Endometrial microvascular endothelial cells (primary cell): ENCODE measurements around the gene WWC1. TPM values are rescaled to one million over a fixed set of nuclear protein-coding genes. Genes with fewer than 3 reads are reported as not detected.
"Not testable (repeated sequence)": the region's sequence is repeated elsewhere in the genome, so short reads cannot be mapped to it uniquely, and the experiment has no call there.

Source experiments
- in situ Hi-C: cut with HindIII; loops from 2 replicates; pipeline ENCODE4 v1.10.0; 2017; ENCODE audit warnings: low sequenced_read_pairs, low pct_unique_long_range_greater_than_20kb; ENCODE audit errors: inconsistent ontology term
- total RNA-seq: library from RNA; depleted of rRNA; stranded (reverse); fragments of >200 nt; gene quantifications from one replicate; pipeline ENCODE4 v1.2.3, GENCODE V29; 2015; ENCODE audit errors: inconsistent ontology term

Gene WWC1
- total RNA-seq, 1 donor from 2014 or later, result not detected

DNA sequence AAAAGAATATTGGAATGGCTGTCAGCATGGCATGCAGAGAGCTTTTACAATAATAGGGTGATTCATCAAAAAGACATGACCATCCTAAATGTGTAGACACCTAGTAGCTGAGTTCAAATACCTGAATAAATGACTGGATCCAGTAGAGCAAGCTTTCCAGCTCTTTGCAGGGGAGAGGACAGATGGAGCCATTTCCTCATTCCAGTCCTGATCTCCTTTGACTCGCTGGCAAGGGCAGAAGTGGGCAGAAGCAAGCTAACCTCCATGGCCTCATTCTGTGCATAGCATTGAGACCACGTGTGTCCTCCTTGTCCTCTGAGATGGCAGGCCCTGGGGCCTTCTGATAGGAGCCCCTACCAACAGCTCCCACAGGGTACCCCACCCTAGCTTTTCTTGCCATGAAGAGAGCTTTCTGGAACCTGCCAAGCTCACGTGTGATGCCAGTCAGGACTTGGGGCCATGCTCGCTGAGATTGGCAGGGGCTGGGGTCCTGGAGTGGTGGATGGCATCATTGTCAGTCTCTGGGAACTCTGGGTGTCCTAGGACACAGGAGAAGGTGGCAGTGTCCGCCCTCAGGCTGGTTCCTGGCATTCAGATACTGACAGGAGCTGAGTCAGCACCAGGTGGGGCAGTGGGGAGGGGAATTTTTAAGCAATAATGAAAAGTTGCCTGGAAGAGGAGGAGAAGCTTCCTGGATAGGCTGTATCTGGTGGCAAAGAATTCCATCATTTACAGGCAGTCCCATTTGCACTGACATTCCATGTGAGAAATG lies 33.6 kb downstream of the WWC1 start:
- in situ Hi-C loops, result no loop called here

- in situ Hi-C loops, result no loop called here
These were observed 35.6 kb downstream of the WWC1 start for GRCh38 chr5:168327019-168327421.

DNA sequence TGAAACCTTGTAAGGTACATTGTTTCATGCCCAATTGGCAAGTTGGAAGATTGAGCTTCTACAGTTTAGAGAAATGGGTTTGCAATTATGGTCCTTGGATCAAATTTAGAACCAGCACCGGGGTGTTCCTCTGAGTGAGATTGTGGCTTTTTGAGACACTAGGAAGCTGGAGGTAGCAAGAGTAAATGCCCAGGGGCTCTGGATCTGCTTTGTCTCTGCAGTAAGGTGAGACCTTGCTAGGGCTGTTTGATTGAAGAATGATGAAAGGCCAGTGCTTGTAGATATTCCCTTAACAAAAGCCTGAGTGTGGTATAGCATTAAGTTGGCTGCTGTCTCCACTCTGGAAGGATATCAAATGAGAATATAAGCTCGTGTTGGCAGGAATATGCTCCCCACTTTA lies 36.0 kb downstream of the WWC1 start:
- in situ Hi-C loops, result no loop called here

DNA sequence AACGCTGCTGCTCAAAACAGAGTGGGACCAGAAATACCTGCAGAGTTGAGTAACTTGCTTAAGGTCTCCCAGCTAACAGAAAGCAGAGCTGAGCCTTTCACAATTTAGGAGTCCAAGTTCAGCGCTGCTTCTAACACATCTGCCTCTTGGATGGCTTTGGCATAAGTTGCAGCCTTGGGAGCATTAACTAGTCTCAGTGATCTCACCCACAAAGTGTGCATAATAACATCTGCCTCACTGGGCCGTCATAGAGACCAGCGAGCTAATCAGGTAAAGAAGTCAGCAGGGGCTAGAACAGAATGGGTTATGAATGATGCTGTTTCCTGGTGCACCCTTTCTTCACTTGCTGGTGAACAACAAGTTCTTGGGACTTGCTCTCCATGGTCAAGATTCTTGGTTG lies 36.5 kb downstream of the WWC1 start:
- in situ Hi-C loops, result no loop called here

DNA sequence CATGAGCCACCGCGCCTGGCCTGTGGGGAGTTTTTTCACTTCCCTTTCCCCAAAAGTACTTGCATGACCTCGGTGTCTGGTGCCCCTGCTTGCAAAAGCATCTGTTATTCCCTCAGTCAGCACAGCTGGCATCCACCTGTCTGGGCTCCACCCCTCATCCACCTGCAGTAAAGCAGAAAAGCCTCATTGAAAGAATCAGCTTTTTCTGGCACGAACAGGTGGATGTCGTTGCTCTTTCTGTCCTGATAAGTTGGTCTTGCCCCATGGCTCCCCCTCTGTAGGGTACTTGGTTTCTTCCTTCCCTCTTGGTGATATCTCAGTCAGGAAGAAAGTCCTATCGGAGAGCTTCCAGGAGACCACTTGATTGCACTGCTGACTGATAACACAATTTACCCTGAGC lies 37.4 kb downstream of the WWC1 start:
- in situ Hi-C loops, result no loop called here

GRCh38 chr5:168329302-168329701 lies 37.9 kb downstream of the WWC1 start:
- in situ Hi-C loops, result no loop called here

DNA sequence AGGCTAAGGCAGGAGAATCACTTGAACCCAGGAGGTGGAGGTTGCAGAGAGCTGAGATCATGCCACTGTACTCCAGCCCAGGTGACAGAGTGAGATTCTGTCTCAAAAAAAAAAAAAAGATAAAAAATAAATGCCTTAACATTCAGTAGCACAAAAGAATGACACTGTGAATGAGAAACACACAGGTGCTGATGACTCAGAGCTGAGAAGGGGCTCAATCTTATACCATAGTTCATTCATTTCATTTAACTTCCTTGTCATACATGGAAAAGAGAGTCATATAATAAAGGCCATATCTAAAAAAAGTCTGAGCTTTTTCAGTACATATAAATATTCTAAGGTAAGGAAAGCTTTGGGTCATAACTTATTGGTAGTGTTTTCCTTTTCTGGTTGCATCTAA lies 40.6 kb downstream of the WWC1 start:
- in situ Hi-C loops, result no loop called here

DNA sequence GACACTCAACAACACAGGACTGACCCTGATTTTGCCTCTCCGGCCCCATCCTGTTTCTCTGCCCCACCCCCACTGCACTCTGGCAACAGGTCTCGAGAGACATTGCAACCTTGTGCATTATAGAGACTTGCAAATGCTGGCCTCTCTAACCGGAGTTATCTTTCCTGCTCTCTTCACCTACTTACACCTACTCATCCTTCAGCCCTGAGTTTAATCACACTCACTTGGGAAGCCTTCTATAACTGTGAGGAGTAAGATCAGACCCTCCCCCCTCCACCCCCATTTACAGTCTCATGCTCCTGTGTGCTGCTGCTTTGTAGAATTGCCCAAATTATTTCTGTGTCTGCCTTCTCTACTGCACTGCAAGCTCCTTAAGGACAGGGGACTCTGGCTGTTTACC lies 42.8 kb downstream of the WWC1 start:
- in situ Hi-C loops, result no loop called here

DNA sequence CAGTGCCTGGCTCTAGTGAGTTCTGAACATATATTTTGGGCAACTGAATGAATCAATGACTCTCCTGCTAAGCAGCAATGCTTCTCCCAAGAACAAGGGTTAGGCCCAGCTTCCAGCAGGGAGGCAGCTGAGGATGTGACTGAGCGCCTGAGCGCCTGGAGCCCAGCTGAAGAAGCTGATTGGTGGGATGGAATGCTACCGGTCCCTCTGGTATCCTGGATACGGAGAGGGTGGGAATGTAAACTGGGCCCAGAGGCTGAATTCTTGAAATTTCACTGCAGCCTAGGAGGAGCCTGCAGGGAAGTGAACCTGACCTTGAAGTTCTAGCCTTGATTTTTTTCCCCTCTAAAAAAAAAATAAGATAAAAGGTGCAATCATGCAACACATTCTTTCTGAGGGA lies 43.2 kb downstream of the WWC1 start:
- in situ Hi-C loops, result no loop called here

DNA sequence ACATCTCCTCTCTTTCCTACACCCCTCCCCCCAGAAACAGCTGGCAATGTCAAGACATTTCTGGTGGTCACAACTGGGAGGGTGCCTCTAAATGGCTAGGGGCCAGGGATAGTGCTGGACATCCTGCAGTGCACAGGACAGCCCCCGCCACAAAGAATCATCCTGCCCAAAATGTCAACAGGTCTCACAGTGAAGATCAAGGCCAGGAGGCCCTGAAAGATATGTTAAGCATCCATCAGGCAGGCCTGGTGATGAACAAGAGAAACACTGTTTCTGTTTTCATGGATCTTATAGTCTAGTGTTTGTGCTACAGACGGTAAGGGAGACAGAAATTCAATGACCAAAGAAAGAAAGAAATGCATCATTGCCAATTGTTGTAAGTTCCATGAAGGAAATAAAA lies 45.9 kb downstream of the WWC1 start:
- in situ Hi-C loops, result no loop called here

DNA sequence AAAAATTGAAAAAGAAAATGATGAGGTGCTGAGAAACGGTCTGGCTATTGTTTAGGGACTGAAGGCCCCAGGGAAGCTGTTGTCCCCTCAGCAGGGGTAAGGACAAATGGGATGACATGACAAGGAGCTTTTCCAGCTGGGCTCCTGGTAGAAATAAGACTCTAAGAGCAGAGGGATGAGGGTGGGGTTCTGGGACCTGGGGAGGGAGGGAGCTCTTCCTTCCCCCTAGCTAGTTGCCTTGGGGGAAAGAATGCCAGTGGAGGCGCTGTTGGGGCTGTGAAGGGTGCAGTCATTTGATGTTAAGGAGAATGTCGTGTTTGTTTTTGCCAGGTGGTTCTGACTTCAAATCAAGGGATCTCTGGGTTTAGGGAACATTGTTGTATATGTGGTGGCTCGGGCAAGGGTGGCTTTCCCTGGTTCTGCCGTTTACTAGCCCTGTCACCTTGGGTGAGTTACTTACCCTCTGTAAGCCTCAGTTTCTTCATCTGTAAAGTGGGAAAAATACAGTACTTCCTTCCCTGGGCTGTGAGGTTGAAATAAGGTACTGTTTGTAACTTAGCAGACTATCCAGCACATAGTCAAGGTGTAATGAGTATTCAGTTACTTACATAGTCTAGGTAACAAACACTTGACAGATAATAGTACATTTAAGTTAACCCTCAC lies 47.8 kb downstream of the WWC1 start:
- in situ Hi-C loops, result no loop called here

DNA sequence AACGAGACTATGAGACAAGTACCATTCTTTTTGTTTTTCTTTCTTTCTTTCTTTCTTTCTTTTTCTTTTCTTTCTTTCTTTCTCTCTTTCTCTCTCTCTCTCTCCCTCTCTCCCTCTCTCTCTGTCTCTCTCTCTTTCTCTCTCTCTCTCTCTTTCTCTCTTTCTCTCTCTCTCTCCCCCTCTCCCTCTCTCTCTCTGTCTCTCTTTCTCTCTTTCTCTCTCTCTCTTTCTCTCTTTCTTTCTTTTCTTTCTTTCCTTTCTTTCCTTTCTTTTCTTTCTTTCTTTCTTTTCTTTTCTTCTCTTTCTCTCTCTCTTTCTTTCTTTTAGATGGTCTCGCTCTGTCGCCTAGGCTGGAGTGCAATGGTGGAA lies 48.3 kb downstream of the WWC1 start:
- in situ Hi-C loops, result not testable (repeated sequence)

DNA sequence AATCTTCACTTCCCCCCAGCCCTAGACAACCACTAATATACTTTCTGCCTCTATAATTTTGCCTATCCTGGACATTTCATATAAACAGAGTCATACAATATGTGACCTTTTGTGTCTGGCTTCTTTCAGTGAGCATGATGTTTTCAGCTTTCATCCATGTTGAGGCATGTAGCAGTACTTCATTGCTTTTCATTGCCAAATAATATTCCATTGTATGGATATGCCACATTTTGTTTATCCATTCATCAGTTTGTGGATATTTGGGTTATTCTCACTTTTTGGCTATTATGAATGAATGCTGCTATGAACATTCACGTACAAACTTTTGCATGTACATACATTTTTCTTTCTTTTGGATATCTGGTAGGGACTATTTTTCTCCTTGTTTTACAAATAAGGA lies 49.0 kb downstream of the WWC1 start:
- in situ Hi-C loops, result no loop called here

GRCh38 chr5:168341178-168341577 lies 49.7 kb downstream of the WWC1 start:
- in situ Hi-C loops, result no loop called here

DNA sequence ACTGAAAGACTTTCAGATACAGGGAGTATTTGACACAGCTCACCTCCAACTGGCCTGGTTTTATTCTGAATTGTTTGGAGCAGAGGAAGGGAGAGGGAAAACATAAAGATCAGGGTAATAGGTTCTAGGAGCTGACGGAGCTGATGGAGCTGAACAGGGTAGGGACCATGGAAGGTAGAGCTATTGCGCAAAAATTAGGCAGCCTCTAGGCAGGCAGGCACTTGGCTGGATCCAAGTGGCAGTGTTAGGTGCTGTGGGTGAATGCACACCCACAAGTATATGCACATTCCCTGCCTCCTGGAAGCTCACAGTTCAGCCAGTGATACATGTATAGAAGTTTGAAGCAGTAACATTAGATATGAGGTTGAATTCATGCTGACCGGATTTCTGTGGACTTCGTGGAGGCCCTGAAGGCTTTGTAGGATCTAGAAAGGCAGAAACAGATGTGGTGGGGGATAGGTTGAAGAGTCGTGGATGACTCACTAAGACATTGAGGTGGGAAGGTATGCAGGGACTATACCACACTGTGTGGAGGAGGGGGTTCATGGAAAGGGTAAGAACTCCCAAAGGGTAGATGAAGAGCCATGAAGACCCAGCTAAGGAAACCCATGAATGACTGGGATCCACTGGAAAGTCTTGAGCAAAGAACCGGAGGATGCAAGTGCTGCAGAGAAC lies 50.8 kb downstream of the WWC1 start:
- in situ Hi-C loops, result no loop called here

DNA sequence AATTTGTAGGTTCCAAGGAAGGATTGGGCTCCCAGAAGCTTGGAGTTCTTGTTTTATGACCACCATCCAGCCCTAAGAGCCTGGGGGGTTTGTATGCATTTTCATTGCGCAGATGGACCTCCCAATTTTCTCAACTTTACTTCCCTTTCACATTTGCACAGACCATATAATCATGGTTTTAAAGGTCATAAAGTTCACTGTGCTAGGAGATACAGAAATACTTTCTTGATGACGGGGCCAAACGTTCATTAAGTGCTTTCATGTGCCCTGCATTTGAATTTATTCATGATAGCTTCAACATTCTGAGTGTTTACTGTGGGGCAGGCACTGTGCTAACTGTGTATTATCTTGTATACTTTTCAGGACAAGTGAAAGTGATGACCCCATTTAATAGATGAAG lies 51.5 kb downstream of the WWC1 start:
- in situ Hi-C loops, result no loop called here

DNA sequence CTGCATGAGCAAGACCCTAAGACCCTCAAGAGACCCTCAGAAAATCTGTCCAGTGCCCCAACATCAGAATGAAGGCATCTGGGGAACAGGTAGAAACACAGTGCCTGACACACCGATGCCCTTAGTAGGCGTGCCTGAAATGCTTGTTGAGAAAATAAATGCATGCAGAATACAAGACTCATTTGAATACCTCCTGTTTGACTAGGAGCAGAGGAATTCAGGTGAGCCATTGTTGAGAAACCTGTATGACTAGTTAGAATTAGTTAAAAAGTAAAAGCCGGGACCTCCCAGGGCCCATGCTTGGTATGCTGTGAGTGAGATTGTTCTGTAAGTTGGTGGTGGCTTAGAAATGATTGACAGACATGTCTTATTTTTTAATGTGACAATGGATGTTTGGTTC lies 55.0 kb downstream of the WWC1 start:
- in situ Hi-C loops, result no loop called here

DNA sequence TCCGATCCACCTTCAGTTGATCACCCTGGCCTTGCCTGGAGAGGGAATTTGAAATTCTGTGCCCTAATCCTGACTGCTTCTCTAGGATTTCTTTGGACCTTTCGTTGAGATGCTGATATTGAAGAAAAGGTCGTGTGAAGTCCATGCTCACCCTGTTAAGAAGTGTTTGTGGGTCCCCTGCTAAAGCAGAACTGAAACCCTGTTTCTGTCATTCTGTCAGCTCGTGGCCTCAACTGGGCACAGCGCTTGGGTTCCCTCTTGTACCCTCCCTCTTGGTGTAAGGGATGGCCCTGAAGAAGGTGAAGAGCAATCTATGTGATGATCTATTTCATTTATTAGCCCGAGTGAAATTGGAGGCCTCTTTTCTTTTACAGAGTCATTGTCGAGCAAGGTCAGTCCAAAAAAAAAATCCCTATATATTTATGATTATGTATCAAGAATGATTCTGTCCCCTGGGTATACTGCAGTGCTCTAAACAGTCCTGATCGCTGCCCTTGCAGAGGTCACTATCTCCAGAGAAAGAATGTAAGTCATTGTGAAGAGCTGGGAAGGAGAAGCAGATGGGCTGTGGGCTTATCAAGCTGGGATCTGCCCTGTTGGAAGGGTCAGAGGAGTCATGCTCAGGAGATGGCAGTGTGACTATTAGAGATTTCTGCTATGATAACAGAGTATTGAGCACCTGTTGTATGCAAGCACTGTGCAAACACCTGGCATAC lies 56.1 kb downstream of the WWC1 start:
- in situ Hi-C loops, result no loop called here

DNA sequence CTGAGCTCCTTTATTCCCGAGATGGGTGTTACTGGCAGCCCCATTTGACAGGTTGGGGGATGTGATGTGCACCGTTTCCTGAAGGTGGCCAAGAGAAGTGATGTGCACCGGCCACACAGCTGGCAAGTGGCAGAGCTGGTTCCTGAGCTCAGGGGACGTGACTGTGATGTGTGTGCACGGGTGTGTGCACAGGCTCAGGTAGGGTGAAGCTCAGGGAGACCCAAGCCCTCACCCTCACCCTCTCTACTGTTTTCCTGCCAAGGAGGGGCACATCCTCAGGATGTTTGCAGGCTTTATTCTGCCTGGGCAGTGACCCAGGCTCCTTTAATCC lies 56.6 kb downstream of the WWC1 start:
- in situ Hi-C loops, result no loop called here

DNA sequence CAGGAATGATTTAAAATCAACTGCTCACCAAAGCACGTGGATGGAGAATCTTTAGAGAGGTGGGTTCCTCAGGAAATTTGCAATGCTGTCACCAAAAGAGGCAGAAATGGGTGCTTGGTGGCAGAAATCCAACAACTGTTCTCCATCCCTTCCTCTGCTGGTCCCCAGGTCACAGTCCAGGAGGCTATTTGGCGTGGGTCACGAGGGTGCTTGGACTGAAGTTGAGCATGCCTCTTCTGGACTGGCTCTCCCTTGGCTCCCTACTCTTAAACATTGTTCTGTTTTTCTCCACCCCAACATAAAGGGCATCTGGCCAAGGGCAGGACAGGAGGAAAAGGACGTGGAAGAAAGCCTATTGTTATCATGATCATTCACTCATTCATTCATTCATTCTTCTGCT lies 58.9 kb downstream of the WWC1 start:
- in situ Hi-C loops, result no loop called here
